GM19452 (cell line): ENCODE data around the gene ALKBH2.
A peak's percentile ranks its signal among the peaks of the same experiment; 100 is the strongest.
"Not testable (repeated sequence)": the region's sequence is repeated elsewhere in the genome, so short reads cannot be mapped to it uniquely, and the experiment has no call there.

Source experiments
- ATAC-seq: cut with Tn5 transposase; IDR thresholded peaks from one replicate; pipeline ENCODE4 v1.9.1; 2021; ENCODE audit not compliant: unreplicated experiment

Gene ALKBH2

DNA sequence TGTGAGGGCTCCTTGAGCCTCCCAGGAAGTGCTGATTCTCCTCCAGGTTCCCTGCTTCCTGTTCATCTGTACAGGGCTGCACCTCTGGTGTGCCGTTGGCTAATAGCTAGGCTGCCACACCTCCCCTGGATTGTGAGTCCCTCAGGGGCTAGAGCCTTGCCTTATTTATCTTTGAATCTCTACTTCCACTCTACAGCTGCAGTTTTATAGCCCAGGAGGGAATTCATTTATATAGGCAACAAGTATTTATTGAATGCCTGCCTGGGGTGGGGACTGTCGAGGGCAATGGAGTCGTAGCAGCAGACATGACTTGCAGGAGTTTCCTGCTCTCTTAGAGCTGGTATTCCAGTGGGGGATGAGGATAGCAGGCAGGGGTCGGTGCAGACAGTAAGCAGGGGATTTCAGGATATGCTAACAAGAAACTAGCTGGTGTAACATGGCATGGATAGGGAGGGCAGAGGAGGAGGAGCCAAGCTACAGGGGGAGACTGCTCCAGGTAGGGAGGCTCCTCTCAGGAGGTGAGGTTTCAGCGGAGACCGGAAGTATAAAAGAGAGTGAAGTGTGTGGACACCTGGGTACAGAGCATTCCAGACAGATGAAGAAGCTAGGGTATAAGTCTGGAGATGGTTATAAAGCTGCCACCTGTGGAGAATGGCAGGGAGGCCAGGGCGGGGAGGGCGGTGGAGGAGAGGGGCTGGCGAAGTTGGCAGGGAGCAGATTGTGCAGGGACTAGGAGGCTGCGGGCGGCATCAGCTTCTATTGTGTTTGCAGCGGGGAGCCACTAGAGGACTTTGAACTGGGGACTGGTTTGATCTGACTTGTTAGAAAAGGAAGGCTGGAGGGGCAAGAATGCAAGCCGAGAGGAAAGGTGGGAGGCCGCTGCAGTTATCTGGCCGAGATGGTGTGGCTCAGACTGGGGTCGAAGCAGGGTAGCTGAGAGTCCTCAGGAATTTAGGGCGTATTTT, 23.7 kb downstream of the ALKBH2 start:
- ATAC-seq: no peak

DNA sequence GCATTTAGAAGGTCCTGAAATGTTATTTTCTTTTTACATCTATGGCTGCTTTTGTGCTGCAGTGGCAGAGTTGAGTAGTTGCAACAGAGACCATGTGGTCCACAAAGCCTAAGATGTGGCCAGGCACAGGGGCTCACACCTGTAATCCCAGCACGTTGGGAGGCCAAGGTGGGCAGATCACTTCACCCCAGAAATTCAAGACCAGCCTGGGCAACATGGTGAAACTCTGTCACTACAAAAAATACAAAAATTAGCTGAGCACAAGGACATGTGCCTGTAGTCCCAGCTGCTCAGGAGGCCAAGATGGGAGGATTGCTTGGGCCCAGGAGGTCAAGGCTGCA, 27.4 kb downstream of the ALKBH2 start:
- ATAC-seq: no peak

DNA sequence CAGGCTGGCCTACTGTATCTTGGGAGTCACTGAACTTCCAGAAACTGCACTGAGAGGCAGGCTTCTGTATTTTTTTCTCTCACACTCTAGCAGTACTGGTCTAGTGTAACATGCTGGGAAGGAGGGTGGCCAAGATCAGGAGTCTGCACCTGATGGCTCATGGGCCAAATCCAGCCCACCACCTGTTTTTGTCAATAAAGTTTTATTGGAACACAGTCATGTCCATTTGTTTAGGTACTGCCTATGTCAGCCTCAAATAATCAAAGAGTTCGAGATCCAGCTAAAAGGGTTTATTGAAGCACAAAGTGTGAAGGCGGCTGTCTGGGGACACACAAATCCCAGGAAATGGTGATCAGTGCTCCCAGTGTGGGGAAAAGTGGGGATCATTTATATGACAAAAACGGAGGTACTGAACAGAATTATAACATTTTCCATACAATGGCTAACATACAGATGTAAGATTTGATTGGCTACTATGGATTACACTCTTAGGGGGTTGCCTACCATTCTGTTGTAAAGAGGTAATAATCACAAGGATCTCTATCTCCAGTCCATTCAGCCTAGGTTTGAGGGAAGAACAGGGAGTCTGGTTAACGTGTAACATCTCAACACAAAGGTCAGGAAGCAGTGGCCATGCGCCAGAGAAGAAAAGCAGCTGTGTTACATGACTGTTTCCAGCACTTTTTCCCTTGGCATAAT, 28.0 kb downstream of the ALKBH2 start:
- ATAC-seq: no peak

DNA sequence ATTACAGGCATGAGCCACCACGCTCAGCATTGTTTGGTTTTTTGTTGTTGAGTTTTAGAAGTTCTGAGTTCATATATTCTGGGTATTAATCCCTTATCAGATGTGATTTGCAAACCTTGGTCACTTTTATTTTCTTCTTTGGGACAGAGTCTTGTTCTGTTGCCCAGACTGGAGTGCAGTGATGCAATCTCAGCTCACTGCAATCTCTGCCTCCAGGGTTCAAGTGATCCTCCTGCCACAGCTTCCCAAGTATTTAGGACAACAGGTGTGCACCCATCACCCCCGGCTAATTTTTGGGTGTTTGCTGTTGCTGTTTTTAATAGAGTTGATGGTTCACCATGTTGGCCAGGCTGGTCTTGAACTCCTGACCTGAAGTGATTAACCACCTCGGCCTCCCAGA, 29.1 kb downstream of the ALKBH2 start:
- ATAC-seq: no peak

DNA sequence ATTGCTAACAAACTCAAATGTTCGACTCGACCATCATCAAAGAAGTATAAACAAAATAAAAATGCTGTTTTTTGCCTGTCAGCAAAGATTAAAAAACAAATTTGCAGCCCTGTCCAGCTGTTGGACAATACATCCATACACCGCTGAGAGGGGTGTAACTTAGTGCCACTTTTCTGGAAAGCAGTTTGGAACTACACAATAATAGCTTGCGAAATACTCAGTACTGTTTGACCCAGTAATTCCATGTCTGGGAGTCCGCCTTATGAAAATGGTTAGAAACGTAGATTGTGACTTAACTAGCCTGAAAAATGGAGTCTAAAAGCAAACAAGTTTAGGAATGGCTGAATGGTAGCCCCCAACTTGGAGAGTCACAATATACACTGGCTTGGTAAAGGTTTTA, 34.5 kb downstream of the ALKBH2 start:
- no peak for ATAC-seq

DNA sequence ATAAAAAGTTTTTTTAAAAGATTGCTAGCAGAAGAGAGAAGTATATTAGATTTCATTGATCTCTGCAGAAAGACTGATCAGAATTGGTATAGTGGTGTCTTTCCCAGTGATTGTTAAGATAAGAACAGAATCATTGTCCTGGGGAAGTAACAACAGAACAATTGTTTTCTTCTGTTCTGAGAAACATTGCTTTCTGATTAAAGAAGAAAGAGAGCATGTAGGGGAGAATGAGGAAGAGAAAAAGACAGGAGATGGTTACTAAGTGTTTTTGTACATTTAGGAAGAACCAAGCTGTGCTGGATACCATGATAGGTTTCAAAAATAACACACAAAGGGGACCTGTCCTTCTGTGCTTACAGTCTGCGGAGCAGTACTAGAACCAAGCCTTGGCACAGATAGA, 35.9 kb downstream of the ALKBH2 start:
- no peak for ATAC-seq

DNA sequence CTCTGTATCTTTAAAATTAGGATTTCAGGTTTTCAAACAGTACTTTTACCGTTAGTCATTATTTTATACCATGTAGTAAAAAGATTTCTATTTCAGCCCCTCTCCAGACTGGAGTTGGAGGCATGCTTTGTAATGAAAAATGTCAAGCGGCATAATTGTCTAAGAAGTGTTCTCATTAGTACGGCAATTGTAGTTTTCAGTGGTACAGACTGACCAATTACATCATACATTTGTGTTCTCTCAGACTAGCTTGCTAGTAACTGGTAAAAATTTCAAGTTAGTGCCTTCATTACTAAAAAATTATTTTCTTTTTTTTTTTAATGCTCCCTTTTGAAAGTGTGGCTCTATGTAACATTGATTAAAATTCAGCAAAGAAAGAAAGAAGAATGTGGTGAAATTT, 36.4 kb downstream of the ALKBH2 start:
- ATAC-seq: no peak

DNA sequence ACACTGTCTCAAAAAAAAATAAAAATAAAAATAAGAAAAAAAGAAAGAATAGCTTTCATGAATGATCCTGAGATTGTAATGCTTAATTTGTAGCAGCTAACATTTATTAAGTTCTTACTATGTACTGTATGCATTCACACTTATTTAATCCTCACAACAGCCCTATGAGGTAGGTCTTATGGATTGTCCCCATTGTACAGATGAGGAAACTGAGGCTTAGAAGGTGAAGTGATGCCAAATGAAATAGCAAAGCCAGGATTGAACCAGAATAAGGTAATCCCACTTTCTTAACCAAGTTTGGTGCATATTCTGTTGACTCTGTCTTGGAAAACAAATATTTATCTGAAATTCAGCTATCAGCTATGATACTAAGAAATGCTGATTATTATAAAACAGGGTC, 38.8 kb downstream of the ALKBH2 start:
- no peak for ATAC-seq

DNA sequence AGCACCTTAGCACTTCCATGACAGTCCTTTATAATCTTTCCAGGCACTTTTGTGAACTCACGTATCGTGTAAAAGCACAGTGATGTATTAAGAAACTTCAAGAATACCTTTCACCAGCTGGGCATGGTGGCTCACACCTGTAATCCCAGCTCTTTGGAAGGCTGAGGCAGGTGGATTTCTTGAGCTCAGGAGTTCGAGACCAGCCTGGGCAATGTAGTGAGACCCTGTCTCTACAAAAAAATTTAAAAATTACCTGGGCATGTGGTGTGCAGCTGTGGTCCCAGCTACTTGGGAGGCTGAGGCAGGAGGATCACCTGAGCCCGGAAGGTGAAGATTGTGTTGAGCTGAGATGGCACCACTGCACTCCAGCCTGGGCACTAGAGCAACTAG, 39.2 kb downstream of the ALKBH2 start:
- not testable (repeated sequence) for ATAC-seq

DNA sequence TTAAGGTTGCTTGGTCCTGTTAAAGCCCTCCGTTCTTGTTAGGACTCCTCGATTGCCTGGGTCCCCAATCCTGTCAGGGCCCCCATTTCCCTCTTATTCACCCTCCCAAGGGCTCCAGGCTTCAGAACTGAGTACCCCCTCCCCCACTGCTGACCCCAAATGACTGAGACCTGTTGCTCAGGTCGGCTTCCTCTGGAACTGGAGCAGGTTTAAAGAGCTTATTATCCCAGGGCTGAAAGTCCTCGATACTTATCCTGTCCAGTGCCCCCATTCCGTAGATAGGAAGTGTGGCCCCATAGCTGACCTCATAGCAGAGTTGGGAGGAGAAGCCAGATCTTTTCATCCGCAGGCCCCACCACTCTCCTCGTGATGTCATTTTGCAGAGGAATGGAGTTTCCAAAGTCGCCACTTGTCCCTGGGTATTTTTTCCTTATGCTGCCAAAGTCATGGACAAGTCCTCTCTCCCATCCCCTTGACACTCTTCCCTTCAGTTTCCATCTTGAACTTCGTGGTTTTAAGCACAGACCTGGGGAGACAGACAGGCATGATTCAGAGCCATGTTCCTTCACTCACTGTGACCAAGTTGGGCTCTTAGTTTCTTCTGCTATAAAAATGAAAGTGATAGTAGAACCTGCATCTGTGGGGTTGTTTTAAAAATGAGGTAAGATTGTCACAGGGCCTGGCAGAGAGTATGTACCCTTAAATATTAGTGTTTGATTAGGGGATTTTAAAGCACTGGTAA, 39.7 kb downstream of the ALKBH2 start:
- ATAC-seq: no peak

DNA sequence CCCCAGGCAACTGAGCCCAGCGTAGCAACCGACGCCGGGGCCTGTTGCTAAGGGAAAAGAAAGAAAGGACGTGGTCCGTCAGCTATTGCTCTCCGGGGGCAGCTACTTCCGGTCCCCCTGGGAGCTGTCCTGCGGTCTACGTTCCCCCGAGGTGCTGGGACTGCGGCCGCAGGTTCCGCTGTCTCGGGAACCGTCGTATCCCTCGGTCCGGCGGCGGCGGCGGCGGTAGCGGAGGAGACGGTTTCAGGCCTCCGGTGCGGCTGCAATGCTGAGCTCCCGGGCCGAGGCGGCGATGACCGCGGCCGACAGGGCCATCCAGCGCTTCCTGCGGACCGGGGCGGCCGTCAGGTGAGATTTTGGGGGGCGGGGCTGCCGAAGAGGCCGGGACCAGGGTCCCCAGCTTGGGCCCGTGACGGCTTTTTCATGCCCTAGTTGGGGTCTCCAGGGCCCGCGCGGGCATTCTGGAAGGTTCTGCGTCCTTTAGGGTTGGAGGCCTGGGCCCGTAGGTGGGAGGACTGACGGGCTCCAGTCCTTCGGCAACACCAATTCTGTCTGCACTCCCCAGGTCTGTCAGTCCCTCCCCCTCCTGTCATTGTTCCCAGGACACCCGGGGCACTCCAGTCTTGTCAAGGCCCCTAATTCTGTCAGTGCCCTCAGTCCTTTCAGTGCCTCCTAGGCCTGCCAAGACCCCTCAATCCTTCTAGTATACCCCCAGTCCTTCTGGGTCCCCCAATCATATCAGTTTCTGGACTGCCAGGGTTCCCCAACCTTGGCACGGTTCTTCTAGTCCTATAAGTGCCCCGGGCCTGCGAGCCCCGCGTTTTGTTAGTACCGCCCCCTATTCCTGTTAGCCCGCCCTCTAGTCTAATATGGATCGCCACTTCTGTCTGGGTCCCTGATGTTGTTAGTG, 40.6 kb downstream of the ALKBH2 start, which contains the start of gene USP30:
Gene USP30, plus strand, starts transcription at position 163 of the 910 bp plus-strand sequence. Its CDS starts 103 bp downstream, at position 266.
- ATAC-seq: peak; percentile 62

DNA sequence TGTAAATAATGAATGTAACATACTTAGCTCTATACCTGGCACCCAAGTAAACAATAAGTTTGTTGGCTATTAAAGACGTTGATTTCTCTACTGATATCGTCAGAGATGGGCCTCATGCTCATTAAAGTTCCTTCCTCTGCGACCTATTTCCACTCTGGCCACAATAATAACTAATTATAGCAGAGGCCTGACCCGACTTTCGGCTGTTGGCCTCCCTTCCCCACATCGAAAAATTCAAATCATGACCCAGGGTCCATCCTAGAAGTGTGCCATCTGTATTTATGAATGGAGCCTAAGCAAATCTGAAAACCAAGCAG, 41.2 kb downstream of the ALKBH2 start:
- no peak for ATAC-seq

DNA sequence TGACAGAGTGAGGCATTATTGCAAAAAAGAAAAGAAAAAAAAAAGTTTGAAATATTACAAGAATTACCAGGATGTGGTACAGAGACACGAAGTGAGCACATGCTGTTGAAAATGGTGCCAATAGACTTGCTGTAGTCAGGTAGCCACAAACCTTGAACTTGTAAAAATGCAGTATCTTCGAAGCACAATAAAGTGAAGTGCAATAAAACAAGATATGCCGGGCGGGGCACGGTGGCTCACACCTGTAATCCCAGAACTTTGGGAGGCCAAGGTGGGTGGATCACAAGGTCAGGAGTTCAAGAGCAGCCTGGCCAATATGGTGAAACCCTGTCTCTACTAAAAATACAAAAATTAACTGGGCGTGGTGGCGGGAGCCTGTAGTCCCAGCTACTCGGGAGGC, 43.5 kb downstream of the ALKBH2 start:
- ATAC-seq: not testable (repeated sequence)

DNA sequence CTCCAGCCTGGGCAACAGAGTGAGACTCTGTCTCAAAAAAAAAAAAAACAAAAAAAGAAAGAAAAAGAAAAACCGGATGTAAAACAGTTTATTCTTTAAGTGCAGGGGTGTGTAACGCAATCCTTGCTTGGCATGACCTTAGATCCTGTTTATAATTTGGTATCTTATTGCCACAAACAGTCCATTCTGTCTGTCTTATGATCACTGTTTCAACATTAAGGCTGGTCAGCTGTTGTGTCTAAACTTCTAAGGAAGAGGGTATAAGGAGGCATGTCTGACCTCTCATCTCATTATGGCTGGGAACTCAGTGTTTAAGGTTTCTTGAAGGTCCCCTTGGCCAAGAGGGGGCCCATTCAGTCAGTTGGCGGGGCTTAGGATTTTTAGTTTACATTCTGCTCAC, 44.6 kb downstream of the ALKBH2 start:
- not testable (repeated sequence) for ATAC-seq

DNA sequence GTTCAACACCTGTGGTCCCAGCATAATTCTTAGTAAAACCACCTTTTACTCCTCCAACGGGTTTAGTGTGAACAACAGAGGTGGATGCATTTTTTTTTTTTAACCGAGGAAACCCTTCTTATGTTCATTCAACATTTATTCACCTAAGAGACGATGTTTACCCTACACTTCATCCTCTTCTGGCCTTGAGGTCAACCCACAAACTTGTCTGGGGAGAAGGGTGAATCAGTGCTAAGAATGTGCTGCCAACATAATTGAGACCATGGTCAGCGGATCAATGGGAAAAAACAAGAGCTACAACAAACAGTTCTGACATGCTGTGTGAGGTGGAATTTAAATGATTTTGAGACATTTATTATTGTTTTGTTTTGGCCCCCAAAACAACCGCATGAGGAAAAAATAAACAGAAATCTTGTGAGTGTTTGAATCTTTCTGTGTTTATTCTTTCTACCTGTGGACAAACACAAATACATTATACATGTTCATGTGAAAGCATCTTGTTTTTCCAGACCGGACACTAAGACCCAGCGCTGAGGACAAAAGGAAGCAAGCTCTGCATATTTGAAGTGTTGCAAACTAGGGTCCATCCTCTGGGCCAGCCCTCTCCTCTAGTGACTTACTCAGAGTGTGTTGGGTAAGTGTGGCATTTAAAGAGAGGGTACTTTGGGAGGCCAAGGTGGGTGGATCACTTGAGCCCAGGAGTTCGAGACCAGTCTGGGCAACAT, 46.0 kb downstream of the ALKBH2 start:
- ATAC-seq: no peak

DNA sequence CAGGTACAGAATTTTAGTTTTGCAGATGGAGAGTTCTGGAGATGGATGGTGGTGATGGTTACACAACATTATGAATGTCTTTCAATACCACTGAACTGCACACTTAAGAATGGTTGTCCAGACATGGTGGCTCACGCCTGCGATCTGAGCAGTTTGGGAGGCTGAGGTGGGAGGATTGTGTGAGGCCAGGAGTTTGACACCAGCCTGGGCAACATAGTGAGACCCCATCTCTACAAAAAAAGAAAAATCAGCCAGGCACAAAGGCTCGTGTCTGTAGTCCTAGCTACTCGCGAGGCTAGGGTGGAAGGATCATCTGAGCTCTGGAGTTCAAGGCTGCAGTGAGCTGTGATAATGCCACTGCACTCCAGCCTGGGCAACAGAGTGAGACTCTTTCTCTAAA, 49.0 kb downstream of the ALKBH2 start:
- no peak for ATAC-seq
